Measurements from ENCODE around the gene MED27.

Gene MED27

DNA sequence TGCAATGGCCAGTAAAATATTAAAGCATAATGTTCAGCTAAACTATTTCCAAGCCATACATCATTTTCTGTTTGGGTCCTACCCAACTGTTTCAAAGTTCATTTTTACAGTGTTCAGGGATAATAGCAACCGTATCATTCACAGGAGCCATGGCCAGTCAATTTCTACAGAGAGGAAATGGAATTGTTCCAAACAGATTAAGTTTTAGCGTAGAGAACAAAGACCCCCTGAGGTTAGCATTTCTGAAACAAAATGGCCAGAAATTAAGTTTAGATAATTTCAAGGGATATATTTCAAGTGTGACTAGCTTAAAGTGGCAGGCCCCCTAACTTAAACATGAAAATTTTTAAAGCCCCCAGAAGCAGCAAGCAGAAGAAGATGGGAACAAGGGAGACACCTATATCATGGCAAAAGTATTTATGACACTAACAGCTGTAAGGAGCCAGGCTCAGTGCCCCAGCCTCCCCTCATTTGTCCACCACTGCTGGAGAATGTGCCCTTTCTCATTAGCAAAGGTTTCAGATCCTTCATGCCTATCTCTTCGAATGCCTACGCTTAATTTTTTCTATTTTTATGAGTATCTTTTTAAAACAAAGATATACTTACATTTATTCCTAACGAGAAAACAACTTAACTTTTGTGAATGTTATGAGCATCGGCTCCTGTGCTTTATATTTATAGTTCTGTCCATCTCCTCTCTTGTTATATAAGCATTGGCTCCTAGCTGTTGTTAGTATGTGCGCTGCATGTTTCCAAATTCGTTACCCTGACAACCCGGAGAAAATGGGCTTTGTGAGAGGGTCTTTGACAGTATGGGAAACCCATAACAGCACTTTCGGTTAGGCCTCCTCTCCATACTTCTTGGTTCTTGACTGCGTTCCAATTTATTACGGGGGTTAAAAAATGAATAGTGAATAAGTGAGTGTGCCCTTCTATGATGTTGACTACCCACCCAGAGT lies 116.3 kb downstream of the MED27 start:
- Histone ChIP-seq H3K9me3 (ENCODE audit: severe bottlenecking) (no peaks in the 10 kb centered on the region), H3K27ac (ENCODE audit: poor library complexity, severe bottlenecking) (no peak overlapping the region), H3K36me3 (ENCODE audit: low read depth) (no peaks in the 10 kb centered on the region), H3K4me3 (ENCODE audit: severe bottlenecking) (no peak overlapping the region), H3K27me3 (ENCODE audit: insufficient read depth, poor library complexity, severe bottlenecking) (no peaks in the 10 kb centered on the region), H3K4me1 (ENCODE audit: insufficient read depth, poor library complexity, severe bottlenecking) (peaks cover 5% of the 10 kb centered on the region)
- TF ChIP-seq CTCF (IDR thresholded peaks at IDR 0.05; ENCODE audit: poor library complexity, severe bottlenecking): no peak
- ATAC-seq (ENCODE audit: low read depth) (no peak), DNase-seq (ENCODE audit: low spot score) (no peak)

DNA sequence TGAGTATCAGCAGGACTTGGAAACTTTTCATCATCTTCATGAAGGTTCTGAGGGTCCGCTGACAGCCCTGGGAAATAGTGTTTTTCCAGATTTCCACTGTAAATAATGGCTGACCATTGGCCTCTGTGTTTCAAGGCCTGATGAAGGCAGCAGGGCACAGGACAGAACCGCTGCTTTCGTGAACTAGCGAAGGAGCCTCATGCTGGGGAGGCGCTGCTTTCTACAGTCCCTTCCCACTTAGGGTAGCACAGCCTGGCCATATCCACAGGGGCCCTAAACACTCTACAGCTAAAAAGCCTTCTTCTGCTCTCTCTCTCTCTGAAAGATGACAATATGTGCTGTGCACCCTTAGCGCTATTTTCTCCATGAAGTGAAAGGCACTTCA lies 118.2 kb downstream of the MED27 start:
- no peak for DNase-seq (ENCODE audit: low spot score)
- Histone ChIP-seq H3K27ac (ENCODE audit: poor library complexity, severe bottlenecking) (no peak overlapping the region), H3K4me3 (ENCODE audit: severe bottlenecking) (no peak overlapping the region), H3K27me3 (ENCODE audit: insufficient read depth, poor library complexity, severe bottlenecking) (no peaks in the 10 kb centered on the region), H3K4me1 (ENCODE audit: insufficient read depth, poor library complexity, severe bottlenecking) (peaks cover 5% of the 10 kb centered on the region), H3K9me3 (ENCODE audit: severe bottlenecking) (no peaks in the 10 kb centered on the region), H3K36me3 (ENCODE audit: low read depth) (no peaks in the 10 kb centered on the region)
- ATAC-seq (ENCODE audit: low read depth): no peak
- TF ChIP-seq CTCF (IDR thresholded peaks at IDR 0.05; ENCODE audit: poor library complexity, severe bottlenecking): no peak

- Histone ChIP-seq H3K27me3 (ENCODE audit: insufficient read depth, poor library complexity, severe bottlenecking) (no peaks in the 10 kb centered on the region), H3K4me3 (ENCODE audit: severe bottlenecking) (no peak overlapping the region), H3K27ac (ENCODE audit: poor library complexity, severe bottlenecking) (no peak overlapping the region), H3K4me1 (ENCODE audit: insufficient read depth, poor library complexity, severe bottlenecking) (peaks cover 5% of the 10 kb centered on the region), H3K9me3 (ENCODE audit: severe bottlenecking) (no peaks in the 10 kb centered on the region), H3K36me3 (ENCODE audit: low read depth) (no peaks in the 10 kb centered on the region)
- ATAC-seq (ENCODE audit: low read depth) (peak; percentile 38), DNase-seq (ENCODE audit: low spot score) (no peak)
- no peak for TF ChIP-seq CTCF (IDR thresholded peaks at IDR 0.05; ENCODE audit: poor library complexity, severe bottlenecking)
Measured at GRCh38 chr9:131960851-131961495, 118.7 kb downstream of the MED27 start.

DNA sequence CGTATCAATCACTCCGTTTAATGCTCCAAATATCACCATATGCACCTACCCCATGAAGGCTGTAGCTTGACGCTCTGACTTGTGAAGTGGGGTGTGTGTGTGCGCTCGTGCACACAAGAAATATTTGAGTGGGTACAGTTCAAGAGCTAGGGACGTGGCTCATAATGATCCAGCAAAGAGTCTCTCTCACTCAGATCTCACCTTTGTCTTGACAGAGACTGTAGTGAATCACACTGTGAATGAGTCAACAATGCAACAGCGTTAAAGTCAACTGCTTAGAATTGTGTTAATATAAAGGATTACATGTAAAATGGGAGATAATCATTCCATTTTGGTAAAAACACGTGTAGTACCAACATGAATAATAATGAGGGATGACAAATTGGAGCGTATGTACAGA lies 119.4 kb downstream of the MED27 start:
- DNase-seq (ENCODE audit: low spot score) (no peak), ATAC-seq (ENCODE audit: low read depth) (peak; percentile 77)
- TF ChIP-seq CTCF (IDR thresholded peaks at IDR 0.05; ENCODE audit: poor library complexity, severe bottlenecking): no peak
- peaks cover 5% of the 10 kb centered on the region for H3K4me1 ChIP-seq (ENCODE audit: insufficient read depth, poor library complexity, severe bottlenecking)
- H3K36me3 ChIP-seq (ENCODE audit: low read depth): no peaks in the 10 kb centered on the region
- H3K9me3 ChIP-seq (ENCODE audit: severe bottlenecking): no peaks in the 10 kb centered on the region
- no peak overlapping the region for H3K27ac ChIP-seq (ENCODE audit: poor library complexity, severe bottlenecking)
- no peaks in the 10 kb centered on the region for H3K27me3 ChIP-seq (ENCODE audit: insufficient read depth, poor library complexity, severe bottlenecking)
- H3K4me3 ChIP-seq (ENCODE audit: severe bottlenecking): no peak overlapping the region

All from RWPE2 (cell line).